ENCODE measurements around the gene NDRG4.

DNA sequence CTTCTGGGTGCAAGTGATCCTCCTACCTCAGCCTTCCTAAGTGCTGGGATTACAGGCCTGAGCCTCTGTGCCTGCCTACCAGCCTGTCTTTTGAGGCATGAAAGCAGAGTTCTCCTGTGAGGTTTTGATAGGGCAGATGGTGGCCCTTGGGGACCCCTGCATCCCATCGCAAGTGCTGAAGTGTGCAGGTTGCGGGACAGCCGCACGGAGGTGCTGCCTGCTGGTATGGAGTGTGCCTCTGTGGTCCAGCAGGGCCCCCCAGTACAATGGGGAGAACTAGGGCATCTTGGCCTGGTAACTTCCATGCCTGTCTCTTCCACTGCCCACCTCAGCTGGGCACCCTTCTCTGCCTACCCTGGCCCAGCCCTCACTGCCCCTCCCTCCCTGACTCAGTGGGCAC lies 9.9 kb upstream of the NDRG4 start:
- TF ChIP-seq EZH2 (IDR thresholded peaks at IDR 0.05; ENCODE audit: insufficient read depth, poor library complexity, severe bottlenecking) (no peak), EZH2phosphoT487 (IDR thresholded peaks at IDR 0.05; ENCODE audit: insufficient read depth, low read depth) (no peak)

All from GM23248 (cell line).